Upper lobe of left lung (tissue), 6 donors: Measurements from ENCODE around the gene ECEL1. TPM values are rescaled to one million over a fixed set of nuclear protein-coding genes. Genes with fewer than 3 reads are reported as not detected.
A peak's percentile ranks its signal among the peaks of the same experiment; 100 is the strongest.

Source experiments
- ATAC-seq, 2 donors: fragments of 200-7000 bp; cut with Tn5 transposase; one replicate each; pipeline ENCODE4 v1.9.1; 2022; ENCODE audit warnings: mild to moderate bottlenecking in 2 of 2, moderate library complexity in 2 of 2; ENCODE audit not compliant: low FRiP score in 2 of 2
- DNase-seq, 2 donors: peaks; one replicate each; pipeline ENCODE4 v3.0.0-alpha.2; 2019 to 2020
- H3K27ac ChIP-seq, 4 donors: fragments of 200-600 bp; sonication (generic); one replicate each; pipeline ENCODE4 v1.5.1; 2016 to 2019
- H3K27me3 ChIP-seq, 4 donors: fragments of 200-600 bp; sonication (generic); one replicate each; pipeline ENCODE4 v1.5.1; 2017 to 2019
- H3K36me3 ChIP-seq, 4 donors: fragments of 200-600 bp; sonication (generic); one replicate each; pipeline ENCODE4 v1.5.1; 2016 to 2019
- H3K4me1 ChIP-seq, 4 donors: fragments of 200-600 bp; sonication (generic); one replicate each; pipeline ENCODE4 v1.5.1; 2018 to 2019
- H3K4me3 ChIP-seq, 4 donors: fragments of 200-600 bp; sonication (generic); one replicate each; pipeline ENCODE4 v1.5.1; 2017 to 2019; ENCODE audit warnings: mild to moderate bottlenecking in 2 of 4, moderate library complexity in 1 of 4
- H3K9me3 ChIP-seq, 4 donors: fragments of 200-600 bp; sonication (generic); one replicate each; pipeline ENCODE4 v1.5.1; 2018 to 2019
- CTCF ChIP-seq, 6 experiments: fragments of 450-650 bp in 4 of 6; fragments of 200-600 bp in 2 of 6; sonication (generic) in 2 of 6; IDR thresholded peaks; one replicate each; pipeline ENCODE4 v1.5.1; 2016 to 2019; ENCODE audit warnings: antibody characterized with exemption in 6 of 6
- EP300 ChIP-seq, 4 donors: sonication (generic); formaldehyde crosslinking; IDR thresholded peaks; one replicate each; pipeline ENCODE4 v1.5.1; 2017; ENCODE audit warnings: antibody characterized with exemption in 4 of 4, control low read depth in 2 of 4
- POLR2A ChIP-seq, 4 donors: fragments of 450-650 bp; IDR thresholded peaks; one replicate each; pipeline ENCODE4 v1.5.1; 2016 to 2017; ENCODE audit warnings: antibody characterized with exemption in 4 of 4, mild to moderate bottlenecking in 2 of 4
- POLR2AphosphoS5 ChIP-seq, 2 donors: sonication (generic); formaldehyde crosslinking; IDR thresholded peaks; one replicate each; pipeline ENCODE4 v1.5.1; 2017; ENCODE audit warnings: antibody characterized with exemption in 2 of 2
- WGBS, 2 donors: methylation state at CpG; one replicate each; pipeline ENCODE4 v1.1.5; 2017 to 2018; 5-methylcytosine and 5-hydroxymethylcytosine counted together
- total RNA-seq, 6 donors: library from RNA; depleted of rRNA in 4 of 6; stranded (reverse); fragments of >200 nt in 4 of 6; gene quantifications; one replicate each; pipeline versions ENCODE4 v1.1.0 to v1.2.1, GENCODE V29; 2016 to 2021
- donor health status: DM: no; HTN: no; CAD: no; lungs with moderate emphysema.
- donor health status: DM: no; HTN: yes; CAD: no; lungs with severe emphysema.

ECEL1 gene
- total RNA-seq, 6 donors from 2014 or later = 0.14 to 0.40 TPM; not detected in 4

GRCh38 chr2:232525199-232525598 lies 37.6 kb upstream of the ECEL1 start:
- WGBS, 2 donors = 87% methylated on average over 10 of the region's 14 CpGs; no CpG with 5 or more reads in 1 of the 2 donors
- DNase-seq (peak in 1 of 2 donors; percentile 52), ATAC-seq (no peak)
- H3K27ac ChIP-seq = no peak overlapping the region
- no peak for TF ChIP-seq POLR2A (IDR thresholded peaks at IDR 0.05)
- TF ChIP-seq CTCF (IDR thresholded peaks at IDR 0.05) = no peak
- TF ChIP-seq POLR2AphosphoS5 (IDR thresholded peaks at IDR 0.05) = no peak
- TF ChIP-seq EP300 (IDR thresholded peaks at IDR 0.05) = no peak
- H3K4me1 ChIP-seq = peaks cover 17 to 38% (median 22%) of the 10 kb centered on the region in 4 donors
- no peaks in the 10 kb centered on the region for H3K9me3 ChIP-seq
- no peak overlapping the region for H3K4me3 ChIP-seq
- no peaks in the 10 kb centered on the region for H3K36me3 ChIP-seq
- peaks cover 0 to 55% (median 34%) of the 10 kb centered on the region in 4 donors for H3K27me3 ChIP-seq

- Histone ChIP-seq H3K27ac (no peak overlapping the region), H3K4me3 (no peak overlapping the region), H3K9me3 (no peaks in the 10 kb centered on the region), H3K4me1 (peaks cover 17 to 38% (median 22%) of the 10 kb centered on the region in 4 donors), H3K36me3 (no peaks in the 10 kb centered on the region), H3K27me3 (peaks cover 0 to 59% (median 34%) of the 10 kb centered on the region in 4 donors)
- no peak for ATAC-seq
- 50 to 81% methylated on average over 3 of the region's 6 CpGs for WGBS, 2 donors
- TF ChIP-seq CTCF (IDR thresholded peaks at IDR 0.05) (no peak), POLR2A (IDR thresholded peaks at IDR 0.05) (no peak), EP300 (IDR thresholded peaks at IDR 0.05) (no peak)
- no peak for DNase-seq
These were observed 37.1 kb upstream of the ECEL1 start for GRCh38 chr2:232524771-232525170.

- WGBS, 2 donors = 0 to 1% methylated on average over 3 to 61 of the region's 75 CpGs
- Histone ChIP-seq H3K27me3 (peaks cover 0 to 59% (median 34%) of the 10 kb centered on the region in 4 donors), H3K36me3 (no peaks in the 10 kb centered on the region), H3K9me3 (no peaks in the 10 kb centered on the region), H3K4me3 (peak overlapping the region in 3 of 4 donors; percentile 6 to 23 (median 13)), H3K27ac (no peak overlapping the region), H3K4me1 (peaks cover 17 to 38% (median 22%) of the 10 kb centered on the region in 4 donors)
- ATAC-seq = peak in 1 of 2 donors; percentile 15
- peak in 1 of 2 donors; percentile 87 for DNase-seq
- no peak for TF ChIP-seq POLR2A (IDR thresholded peaks at IDR 0.05)
- TF ChIP-seq POLR2AphosphoS5 (IDR thresholded peaks at IDR 0.05) = no peak
- no peak for TF ChIP-seq EP300 (IDR thresholded peaks at IDR 0.05)
- no peak for TF ChIP-seq CTCF (IDR thresholded peaks at IDR 0.05)
These were observed 36.3 kb upstream of the ECEL1 start for GRCh38 chr2:232523682-232524597.

- H3K27me3 ChIP-seq = peaks cover 0 to 59% (median 34%) of the 10 kb centered on the region in 4 donors
- no peak overlapping the region for H3K27ac ChIP-seq
- H3K4me1 ChIP-seq = peaks cover 17 to 38% (median 22%) of the 10 kb centered on the region in 4 donors
- no peaks in the 10 kb centered on the region for H3K36me3 ChIP-seq
- no peaks in the 10 kb centered on the region for H3K9me3 ChIP-seq
- no peak overlapping the region for H3K4me3 ChIP-seq
- TF ChIP-seq POLR2A (IDR thresholded peaks at IDR 0.05) = no peak
- DNase-seq (peak in 1 of 2 donors; percentile 81), ATAC-seq (no peak)
- 8 to 27% methylated on average over 5 to 15 of the region's 16 CpGs for WGBS, 2 donors
These were observed 35.7 kb upstream of the ECEL1 start for GRCh38 chr2:232523402-232523681.

GRCh38 chr2:232522623-232523401 lies 35.2 kb upstream of the ECEL1 start:
- ATAC-seq (no peak), DNase-seq (peak in 1 of 2 donors; percentile 78)
- Histone ChIP-seq H3K27me3 (peaks cover 0 to 59% (median 34%) of the 10 kb centered on the region in 4 donors), H3K36me3 (no peaks in the 10 kb centered on the region), H3K9me3 (no peaks in the 10 kb centered on the region), H3K4me3 (peak overlapping the region in 2 of 4 donors; percentile 27 to 29), H3K4me1 (peaks cover 17 to 38% (median 22%) of the 10 kb centered on the region in 4 donors), H3K27ac (no peak overlapping the region)
- TF ChIP-seq EP300 (IDR thresholded peaks at IDR 0.05) = no peak
- TF ChIP-seq POLR2A (IDR thresholded peaks at IDR 0.05) = no peak
- no peak for TF ChIP-seq CTCF (IDR thresholded peaks at IDR 0.05)
- no peak for TF ChIP-seq POLR2AphosphoS5 (IDR thresholded peaks at IDR 0.05)
- WGBS, 2 donors = 20 to 21% methylated on average over 23 to 46 of the region's 46 CpGs
